ENCODE results near the gene WDR4.
"Not testable (repeated sequence)": the region's sequence is repeated elsewhere in the genome, so short reads cannot be mapped to it uniquely, and the experiment has no call there.

The WDR4 gene

GRCh38 chr21:42815217-42815616 is 64.1 kb downstream of the WDR4 start:
- no peak for DNase-seq (ENCODE audit: low spot score)

- DNase-seq (ENCODE audit: low spot score): not testable (repeated sequence)
Observed at GRCh38 chr21:42812528-42813241, 66.7 kb downstream of the WDR4 start.

- DNase-seq (ENCODE audit: low spot score): no peak
Observed at GRCh38 chr21:42811960-42812359, 67.4 kb downstream of the WDR4 start.

GRCh38 chr21:42809577-42810475 is 69.5 kb downstream of the WDR4 start:
- DNase-seq (ENCODE audit: low spot score): no peak

- DNase-seq (ENCODE audit: low spot score): no peak
Observed at GRCh38 chr21:42809171-42809570, 70.2 kb downstream of the WDR4 start.

GRCh38 chr21:42807938-42808613 is 71.3 kb downstream of the WDR4 start:
- no peak for DNase-seq (ENCODE audit: low spot score)

GRCh38 chr21:42807293-42807895 is 71.9 kb downstream of the WDR4 start:
- DNase-seq (ENCODE audit: low spot score): not testable (repeated sequence)

- no peak for DNase-seq (ENCODE audit: low spot score)
Observed at GRCh38 chr21:42806509-42807140, 72.7 kb downstream of the WDR4 start.

- not testable (repeated sequence) for DNase-seq (ENCODE audit: low spot score)
Observed at GRCh38 chr21:42801616-42802015, 77.7 kb downstream of the WDR4 start.

- no peak for DNase-seq (ENCODE audit: low spot score)
Observed at GRCh38 chr21:42799948-42800347, 79.4 kb downstream of the WDR4 start.

GRCh38 chr21:42799516-42799915 is 79.8 kb downstream of the WDR4 start:
- DNase-seq (ENCODE audit: low spot score): no peak

Measured in ecto neural progenitor cell (in vitro differentiated cells).